Skeletal muscle cell (primary cell): ENCODE results near the gene WNT3A.
"Not testable (repeated sequence)": the region's sequence is repeated elsewhere in the genome, so short reads cannot be mapped to it uniquely, and the experiment has no call there.

Source experiments
- DNase-seq: peaks from one replicate; pipeline ENCODE4 v3.0.0-alpha.2; 2010; ENCODE audit warnings: low read depth
- H3K4me3 ChIP-seq: 2 replicates; pipeline ENCODE4 v1.5.1; 2011; ENCODE audit warnings: low read depth, mild to moderate bottlenecking, control low read depth, low read length, moderate library complexity

The WNT3A gene

DNA sequence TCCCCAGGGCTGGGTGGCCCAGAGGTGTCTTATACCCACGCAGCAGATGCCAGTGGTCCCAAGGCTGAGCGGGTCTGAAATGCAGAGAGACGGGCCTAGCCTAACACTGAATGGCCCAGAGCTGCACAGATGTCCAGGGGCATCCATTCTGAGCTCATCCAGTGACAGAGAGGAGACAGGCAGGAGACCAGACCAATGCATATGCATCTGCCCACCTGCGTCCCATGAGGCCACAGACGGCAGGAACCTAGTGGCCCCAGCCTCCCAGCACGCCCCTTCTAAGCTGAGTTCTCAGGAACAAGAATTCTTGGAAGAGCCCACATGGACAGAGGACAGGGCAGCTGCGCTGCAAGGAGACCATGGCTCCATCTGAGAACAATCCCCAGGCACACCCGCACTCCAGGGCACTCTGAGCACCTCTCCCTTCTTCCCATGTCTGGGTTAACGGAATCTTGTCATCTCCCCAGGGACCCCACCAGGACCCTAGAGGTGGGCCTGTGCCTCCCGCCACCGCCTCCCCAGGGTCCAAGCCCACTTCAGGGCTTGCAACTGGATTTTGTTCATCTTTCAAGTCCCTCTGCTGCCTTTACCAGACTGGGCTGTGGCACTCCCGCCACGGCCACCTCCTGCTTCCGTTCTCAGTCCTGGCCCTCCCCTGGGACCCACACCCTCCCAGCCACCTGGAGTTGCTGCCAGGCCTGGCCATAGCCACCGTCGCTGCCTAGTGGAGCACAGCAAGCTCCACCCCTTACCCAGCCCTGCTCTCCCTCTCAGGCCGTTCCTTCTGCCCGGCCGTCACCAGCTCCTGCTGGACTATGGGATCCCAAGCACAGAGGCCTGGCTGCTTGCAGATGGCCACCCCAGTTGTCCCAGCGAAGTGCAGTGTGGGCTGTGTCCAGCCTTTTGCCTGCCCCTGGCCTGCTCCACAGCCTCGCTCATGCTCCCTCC, 3.3 kb downstream of the WNT3A start:
- no peak overlapping the region for H3K4me3 ChIP-seq
- no peak for DNase-seq

DNA sequence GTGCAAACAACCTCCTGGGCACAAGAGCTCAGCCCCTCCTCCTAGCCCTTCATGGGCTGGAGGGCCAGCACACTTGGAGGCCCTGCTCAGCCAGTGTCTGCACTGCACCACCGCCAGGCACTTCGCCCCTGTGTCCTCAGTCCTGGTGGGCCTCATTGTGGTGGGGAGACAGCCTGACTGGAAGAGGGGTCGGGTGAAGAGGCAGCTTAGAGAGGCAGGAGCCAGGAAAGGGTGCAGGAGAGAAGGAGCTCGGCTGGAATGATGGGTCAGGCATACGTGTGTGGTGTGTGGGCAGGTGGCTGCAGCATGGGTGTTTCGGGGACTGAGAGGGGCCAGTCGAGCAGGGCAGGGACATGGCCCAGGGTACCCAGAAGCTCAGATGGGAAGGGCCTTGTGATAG, 4.1 kb downstream of the WNT3A start:
- no peak overlapping the region for H3K4me3 ChIP-seq
- DNase-seq, result no peak

DNA sequence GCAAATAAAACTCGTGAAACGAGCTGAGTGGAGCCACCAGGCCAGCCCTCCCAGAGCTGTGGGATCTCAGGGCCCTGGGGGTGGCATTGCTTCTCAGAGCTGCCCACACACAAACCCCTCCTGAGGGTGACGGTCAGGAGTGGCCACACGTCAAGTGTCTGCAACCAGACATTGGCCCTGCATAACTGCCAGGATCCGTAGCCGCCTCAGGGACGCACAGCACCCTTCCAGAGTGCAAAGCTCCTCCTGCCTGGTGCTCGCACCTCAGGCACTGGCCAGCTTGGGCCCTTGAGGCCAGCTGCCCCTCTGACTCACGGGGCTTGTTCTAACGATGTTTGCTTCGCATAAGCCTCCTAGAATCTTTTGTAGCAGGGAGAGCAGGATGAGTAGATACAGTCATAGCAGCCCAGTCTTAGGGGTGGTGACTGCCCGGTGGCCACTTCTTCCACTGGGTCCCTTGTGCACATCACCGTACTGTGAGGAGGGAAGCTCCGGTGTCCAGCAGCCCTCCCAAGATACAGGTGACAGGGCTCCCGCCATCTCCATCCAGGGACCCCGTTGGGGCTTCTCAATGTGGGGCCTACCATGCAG, 5.0 kb downstream of the WNT3A start:
- DNase-seq, result no peak
- H3K4me3 ChIP-seq, result no peak overlapping the region

DNA sequence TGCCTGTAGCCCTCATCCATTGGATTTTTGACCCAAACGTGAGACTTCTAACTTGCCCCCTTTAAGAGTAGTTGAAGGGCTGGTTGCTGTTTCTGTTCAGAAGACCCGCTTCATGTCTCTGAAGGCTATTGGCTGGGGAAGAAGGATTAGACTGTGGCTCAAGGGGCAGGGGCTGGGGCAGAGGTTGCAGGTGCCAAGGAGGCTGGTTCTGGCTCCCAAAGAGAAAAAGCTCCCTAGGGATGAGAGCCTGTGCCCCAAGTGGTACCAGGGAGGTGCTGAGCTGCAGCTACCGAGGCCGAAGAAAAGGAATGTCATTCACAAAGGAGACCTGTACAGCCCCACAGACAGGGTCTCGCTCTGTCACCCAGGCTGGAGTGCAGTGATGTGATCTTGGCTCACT, 5.8 kb downstream of the WNT3A start:
- no peak overlapping the region for H3K4me3 ChIP-seq
- no peak for DNase-seq

DNA sequence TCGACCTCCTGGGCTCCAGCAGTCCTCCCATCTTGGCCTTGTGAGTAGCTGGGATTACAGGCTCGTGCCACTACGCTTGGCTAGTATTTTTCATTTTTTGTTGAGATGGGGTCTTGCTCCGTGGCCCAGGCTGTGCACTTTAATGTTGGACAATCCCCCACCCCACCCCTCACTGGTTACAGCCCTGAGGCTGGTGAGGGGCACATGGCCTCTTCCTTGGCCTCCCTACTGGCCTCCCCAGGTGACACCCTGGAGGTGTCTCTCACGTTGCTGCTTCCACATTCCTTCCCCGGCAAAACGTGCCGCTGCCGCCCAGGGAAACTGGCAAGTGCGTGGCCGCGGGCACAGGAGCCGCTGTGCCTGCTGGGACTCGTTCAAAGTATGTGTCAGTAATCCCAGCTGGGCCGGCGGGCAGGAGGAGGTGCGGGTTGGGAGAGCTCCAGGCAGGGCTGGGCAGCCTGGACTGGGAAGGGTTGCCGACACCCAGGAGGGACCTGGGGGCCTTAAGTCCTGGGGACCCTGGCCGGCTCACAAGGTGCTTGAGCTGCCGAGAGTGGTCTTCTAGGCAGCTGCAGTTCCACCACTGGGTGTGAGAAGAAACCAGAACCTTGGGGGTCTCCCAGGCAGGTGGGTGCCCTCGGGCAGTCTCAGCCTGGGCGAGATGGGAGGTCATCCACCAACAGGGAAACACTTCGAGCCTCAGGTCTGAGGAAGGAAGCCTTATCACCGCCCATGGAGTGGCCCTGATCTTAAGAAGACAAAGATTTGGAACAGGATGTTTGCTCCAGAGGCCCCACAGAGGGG, 6.5 kb downstream of the WNT3A start:
- DNase-seq, result no peak
- H3K4me3 ChIP-seq, result no peak overlapping the region

DNA sequence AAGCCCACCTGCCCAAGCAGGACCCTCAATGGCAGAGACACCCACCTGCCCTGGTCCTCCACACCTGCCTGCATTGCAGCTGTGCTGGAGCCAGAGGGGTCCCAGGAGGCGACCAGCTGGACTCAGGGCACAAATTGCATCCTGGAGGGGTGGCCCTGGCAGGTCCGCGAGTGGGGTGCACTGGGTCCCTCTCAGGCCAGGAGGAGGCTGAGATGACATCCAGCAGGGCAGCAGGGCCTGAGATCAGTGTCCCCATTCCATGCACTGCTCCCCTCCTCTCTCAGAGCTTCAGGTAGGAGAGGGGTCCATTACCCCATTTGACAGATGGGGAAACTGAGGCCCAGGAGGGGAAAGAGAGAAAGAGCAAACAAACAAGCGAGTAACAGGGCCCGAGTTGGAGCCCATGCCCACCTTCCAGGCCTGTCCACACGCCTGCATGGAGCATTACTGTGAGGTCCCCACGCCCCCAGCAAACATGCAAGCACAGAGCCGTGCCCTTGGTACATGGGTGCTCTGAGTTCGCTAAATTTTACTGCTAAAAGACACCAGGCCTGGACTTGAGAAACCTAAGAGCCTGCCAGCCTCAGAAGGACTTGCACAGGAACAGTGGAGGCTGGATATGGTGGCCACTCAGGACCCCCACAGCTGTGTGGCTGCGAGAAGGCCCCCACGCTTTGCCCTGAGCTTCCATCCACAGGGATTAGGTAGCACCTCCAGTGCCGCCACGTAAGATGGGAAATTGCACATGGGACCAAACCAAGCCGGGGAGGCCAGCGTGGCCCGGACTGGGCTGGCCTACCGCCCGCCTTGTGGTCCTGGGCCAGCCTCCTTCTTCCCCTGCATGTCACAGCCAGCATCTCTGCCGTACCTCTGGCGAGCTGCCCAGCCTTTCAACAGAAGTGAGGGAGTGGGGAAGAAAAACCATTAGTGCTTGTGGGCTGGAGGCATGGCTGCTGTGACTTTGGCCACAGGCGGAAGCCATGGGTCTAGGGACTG, 7.4 kb downstream of the WNT3A start:
- no peak for DNase-seq
- no peak overlapping the region for H3K4me3 ChIP-seq

DNA sequence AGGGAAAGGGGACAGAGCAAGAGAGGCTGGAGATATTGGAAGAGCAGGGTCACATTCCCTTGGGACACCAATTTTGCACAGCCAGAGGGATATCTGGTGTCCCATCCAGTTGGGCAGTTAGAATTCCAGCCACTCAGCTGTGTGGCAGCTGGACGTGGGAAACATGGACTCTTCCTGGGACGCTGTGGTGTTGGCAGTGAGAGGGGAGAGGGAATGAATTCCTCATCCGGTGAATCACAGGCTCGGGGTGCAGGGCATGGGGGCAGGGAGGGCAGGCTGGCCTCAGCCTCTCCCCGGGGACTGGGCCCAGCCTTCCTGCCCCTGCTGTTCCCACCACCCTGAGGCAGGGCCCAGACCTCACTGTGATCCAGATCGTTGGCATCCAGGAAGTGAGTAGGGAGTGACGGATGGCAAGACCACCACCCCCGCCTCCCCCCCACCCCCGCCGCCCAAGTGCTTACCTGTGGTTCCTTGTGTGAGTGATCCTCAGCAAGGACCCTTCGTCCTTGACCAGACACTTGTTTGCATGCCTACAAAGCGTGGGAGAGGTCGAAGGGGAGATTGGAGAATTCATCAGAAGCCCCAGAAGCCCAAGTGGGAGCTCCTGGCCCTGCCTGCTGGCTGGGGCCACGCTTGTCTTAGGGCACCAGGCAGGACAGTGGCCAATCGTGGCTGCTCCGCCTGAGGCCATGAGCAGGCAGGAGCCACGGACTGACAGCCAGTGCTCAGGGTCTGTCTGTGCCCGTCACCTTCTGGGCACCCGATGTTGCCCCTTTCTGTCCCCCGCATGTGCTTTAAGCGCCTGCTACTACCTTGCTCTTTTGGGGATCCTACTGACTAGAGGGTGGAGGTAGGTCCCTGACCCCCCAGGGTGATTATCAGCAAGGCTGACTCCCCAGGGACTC, 8.7 kb downstream of the WNT3A start:
- no peak for DNase-seq

DNA sequence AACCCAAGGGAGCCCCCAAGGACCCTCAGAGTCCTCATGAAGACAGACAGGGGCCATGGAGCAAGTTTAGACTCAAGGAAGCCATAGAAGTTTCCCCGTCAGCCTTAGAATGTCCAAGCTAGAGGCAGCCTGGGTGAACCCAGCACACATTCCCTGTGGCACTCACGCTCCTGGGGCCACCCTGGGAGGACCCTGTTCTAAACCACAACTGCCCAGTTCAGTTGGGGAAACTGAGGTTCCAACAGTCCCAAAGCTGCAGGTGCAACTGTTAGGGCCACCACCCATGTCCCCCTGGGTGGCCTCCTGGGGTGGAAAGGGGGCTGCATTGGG, 9.3 kb downstream of the WNT3A start:
- H3K4me3 ChIP-seq, result no peak overlapping the region
- DNase-seq, result no peak

More for the DNA sequence above, 8.7 kb downstream of the WNT3A start:
- no peak overlapping the region for H3K4me3 ChIP-seq

DNA sequence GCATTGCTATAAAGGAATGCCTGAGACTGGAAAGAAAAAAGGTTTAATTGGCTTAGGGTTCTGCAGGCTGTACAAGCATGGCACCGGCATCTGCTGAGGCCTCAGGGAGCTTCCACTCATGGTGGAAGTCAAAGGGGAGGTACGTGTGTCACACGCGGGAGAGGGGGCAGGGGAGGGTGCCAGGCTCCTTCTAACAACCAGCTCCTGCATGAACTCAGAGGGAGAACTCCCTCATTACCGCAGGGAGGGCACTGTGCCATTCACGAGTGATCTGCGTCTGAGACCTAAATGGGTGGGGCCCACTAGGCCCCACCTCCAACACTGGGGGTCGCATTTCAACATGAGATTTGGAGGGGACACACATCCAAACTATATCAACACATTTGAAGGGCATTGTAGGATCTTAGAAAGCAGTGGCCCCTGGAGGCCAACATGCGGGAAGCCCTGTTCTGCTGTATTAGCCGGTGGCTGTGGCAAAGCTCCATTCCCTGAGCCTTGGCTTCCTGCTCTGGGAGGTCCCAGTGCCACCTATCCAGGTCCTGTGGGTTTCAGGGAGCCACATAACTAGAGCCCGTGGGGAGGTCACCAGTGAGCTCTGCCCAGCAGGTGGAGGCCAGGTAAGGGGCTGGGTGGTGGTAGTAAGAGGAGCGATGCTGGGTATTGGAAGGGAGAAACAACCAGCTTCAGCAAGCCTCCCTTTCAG, 10.0 kb downstream of the WNT3A start:
- no peak overlapping the region for H3K4me3 ChIP-seq
- DNase-seq, result no peak

DNA sequence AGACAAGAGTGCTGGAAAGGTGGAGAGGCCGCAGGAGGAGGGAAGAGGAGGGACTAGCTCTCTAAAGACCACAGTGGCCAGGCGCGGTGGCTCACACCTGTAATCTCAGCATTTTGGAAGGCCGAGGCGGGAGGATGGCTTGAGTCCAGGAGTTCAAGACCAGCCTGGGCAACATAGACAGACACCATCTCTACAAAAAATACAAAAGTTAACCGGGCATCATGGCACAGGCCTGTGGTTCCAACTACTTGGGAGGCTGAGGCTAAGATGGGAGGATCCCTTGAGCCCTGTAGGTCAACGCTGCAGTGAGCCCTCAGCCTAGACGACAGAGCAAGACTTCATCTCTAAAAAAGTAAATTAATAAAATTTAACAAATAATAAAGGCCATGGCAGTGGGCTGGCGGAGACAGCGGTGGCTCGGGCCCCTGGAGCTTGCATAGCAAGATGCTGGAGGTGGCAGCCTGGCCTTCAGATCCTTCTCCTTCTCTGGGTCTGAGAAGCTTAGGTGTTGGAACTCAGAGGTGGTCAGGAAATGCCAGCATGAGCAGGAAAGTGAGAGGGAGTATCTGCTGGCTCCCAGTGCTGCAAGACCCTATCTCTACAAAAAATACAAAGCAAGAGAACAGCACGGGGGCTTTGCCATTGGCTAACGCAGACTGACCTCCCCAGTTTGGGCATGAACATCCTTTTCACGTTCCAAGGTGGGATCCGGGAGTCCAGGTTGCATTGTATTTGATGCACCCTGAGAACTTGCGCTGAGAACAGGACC, 10.7 kb downstream of the WNT3A start:
- DNase-seq, result no peak
- H3K4me3 ChIP-seq, result no peak overlapping the region

DNA sequence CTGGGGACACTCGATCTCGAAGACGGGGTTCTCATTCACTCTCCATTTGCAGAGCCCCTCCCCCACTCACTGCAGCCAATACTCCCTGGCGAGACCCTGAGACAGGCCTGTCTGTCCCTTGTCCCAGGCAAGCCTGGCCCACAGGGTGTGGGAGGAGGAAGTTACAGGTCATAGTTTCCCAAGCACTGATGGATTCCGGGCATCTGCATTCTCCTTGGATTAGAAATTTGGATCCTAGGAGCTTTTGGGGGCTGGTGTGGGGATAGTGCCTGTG, 11.3 kb downstream of the WNT3A start:
- no peak overlapping the region for H3K4me3 ChIP-seq
- DNase-seq, result no peak

DNA sequence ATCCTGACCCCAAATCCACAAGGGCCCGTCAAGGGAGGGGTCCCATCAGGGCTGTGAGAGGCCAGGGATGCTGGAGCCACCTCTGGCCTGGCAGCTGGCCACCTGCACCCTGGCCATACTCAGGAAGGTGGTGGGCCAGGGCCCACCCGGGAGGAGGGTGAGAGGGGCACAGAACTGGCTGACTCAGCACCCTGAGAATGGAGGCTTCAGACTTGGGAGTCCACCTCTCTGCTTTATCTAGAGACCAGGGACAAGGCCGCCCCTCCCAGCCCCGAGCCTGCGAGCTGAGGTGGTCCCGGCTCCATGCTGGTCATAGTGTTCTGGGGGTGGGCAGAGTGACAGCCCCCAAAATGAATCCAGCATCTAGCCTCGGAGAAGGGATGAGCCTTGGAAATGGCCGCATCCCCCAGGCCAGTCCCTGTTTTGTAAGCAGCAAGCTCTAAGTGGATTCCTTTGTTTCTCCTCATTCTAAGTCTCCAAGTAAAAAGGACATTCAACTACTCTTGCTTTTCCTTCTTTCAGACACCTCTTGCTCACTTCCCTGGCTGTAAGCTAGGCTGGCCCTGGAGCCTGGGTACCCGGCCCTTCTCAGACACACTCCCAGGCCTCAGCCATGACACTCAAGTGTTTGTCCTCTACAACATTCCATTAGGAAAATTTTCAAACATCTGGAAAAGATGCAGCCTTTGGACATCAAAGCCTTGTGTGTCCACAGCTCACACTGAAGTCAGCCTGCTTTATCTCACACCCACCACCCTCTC, 12.3 kb downstream of the WNT3A start:
- no peak for DNase-seq
- H3K4me3 ChIP-seq, result no peak overlapping the region

DNA sequence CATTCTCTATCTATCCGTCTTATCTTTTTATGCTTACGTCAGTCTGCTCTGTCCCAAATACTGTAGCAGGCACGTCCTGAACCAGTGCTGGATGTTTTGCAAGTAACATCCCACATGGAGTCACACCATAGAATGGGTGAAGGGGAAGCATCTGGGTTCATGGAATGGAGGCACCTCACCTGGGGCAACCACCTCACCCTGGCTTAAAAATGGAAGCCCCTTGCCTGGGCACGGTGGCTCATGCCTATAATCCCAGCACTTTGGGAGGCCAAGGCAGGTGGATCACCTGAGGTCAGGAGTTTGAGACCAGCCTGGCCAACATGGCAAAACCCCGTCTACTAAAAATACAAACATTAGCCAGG, 12.9 kb downstream of the WNT3A start:
- not testable (repeated sequence) for DNase-seq, H3K4me3 ChIP-seq

DNA sequence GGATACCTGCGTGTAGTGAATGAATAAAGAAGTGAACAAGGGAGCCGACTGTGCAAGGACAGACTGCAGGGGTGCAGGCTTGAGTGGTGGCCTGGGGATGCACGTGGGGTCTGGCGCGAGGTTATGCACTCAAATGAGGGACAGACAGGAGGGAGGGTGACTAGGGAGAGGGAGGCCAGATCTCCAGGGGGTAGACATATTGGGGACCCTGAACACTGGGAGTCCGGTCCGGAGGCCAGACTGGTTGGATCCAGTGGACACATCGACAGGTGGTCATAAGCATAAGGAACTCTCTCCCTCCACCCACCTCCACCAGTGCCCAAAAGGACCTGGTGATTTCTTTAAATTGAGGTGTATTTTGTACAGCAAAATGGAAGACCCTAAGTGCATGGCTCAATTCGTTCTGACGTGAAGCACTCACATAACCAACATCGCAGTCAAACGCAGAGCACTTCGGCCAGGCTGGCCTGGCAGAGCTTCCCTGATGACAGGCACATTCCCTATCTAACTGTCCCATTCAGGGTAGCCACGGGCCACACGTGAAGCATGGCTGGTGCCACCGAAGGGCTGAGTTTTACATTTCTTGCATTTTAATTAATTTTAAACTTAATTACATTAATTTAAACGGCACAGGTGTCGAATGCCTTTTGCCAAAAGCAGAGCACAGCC, 14.0 kb downstream of the WNT3A start:
- no peak for DNase-seq
- H3K4me3 ChIP-seq, result no peak overlapping the region

DNA sequence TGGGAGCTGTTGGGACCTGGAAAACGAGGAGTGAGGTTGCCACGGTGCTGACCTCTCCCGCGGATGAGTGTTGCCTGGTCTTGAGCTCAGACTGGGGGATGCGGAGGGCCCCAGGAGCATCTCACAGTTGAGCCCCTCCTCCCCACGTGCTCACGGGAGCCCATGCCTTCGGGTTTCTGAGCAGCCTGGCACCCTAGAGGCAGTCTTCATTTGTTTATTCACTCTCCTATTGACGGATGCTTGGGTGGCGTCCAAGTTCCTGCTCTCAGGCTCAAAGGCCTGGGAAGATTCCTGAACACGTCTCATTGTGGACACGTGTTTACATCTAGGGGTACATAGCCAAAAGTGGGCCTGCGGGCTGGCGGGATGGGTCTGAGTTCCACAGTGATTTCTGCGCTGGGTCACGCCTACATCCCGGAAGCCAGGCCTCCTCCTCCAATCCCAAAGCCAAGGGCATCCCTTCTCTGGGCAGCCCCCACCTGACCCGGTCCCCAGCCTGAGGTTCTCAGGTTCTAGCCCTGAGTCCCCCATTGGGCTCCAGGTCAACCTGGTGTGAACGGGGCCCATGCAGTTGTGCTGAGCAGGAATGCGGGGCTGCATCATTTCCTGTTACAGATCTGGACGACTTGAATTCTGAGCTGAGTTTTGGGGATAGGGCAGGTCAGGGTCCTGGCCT, 14.7 kb downstream of the WNT3A start:
- DNase-seq, result no peak
- H3K4me3 ChIP-seq, result no peak overlapping the region
